GM18861 (cell line): ENCODE measurements around the gene SPOCK1.
A peak's percentile ranks its signal among the peaks of the same experiment; 100 is the strongest.
"Not testable (repeated sequence)": the region's sequence is repeated elsewhere in the genome, so short reads cannot be mapped to it uniquely, and the experiment has no call there.

Experiments used
- ATAC-seq: cut with Tn5 transposase; IDR thresholded peaks from one replicate; pipeline ENCODE4 v1.9.1; 2021; ENCODE audit not compliant: unreplicated experiment

The SPOCK1 gene

DNA sequence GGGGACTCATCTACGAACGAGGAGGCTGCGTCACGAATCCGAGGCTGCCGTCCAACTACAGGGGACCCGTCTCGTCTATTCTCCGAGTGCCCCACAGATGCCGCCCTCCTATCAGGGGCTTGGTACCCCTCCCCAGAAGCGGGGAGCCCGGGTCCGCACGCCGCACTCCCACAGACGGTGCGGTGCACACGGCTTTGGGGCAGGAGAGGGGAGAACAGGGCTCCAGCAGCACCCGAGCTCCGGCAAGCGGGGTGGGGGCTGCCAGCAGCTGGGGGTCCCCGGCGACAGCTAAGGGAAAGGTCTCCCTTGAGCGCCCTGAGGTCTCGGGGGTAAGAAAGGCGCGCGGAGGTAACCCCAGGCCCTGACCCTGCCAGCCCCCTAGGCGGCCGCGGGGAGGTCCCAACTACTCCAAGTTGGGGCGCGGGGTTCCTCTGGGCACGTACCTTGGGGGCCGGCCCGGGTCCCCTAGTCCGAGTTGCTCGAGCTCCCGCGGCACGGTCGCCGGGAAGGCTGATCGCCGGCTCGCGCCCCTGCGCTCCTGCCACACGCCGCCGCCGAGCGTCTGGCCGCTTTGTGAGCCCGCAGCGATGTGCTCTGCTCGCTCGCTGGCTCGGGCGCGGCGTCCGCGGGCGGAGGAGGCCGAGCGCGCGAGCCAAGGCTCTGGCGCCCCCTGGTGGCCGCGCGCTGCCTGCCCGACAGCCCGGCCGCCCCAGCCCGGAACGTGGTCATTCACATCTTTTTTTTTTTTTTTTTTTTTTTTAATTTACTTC, at the start of gene SPOCK1:
Gene SPOCK1, minus strand, starts transcription at position 591 of the 770 bp plus-strand sequence.
- peak; percentile 85 for ATAC-seq

DNA sequence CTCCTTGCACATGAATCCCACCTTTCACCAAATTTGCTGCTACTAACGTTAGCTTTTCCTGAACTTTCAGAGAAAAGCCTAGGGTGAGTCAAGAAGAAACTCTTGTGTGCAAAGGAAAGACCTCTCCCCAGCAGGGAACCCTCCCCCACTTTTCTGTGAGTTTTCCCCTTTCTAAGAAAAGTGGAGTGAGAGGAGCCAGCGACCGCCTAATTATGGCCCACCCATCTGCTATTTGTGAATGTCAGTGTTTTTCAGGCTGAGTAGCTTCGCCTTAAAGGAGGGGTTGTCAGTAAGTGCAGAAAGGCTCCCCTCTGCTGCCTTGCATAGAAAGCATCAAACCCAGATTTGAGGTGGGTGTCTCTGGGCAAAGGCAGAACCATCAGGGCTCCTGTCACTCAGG, 46.8 kb upstream of the SPOCK1 start:
- no peak for ATAC-seq

DNA sequence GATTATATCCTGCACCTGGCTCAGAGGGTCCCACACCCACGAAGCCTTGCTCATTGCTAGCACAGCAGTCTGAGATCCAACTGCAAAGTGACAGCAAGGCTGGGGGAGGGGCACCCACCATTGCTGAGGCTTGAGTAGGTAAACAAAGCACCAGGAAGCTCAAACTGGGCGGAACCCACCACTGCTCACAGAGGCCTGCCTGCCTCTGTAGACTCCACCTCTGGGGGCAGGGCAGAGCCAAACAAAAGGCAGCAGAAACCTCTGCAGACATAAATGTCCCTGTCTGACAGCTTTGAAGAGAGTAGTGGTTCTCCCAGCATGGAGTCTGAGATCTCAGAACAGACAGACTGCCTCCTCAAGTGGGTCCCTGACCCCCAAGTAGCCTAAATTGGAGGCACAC, 36.3 kb upstream of the SPOCK1 start:
- ATAC-seq = not testable (repeated sequence)

DNA sequence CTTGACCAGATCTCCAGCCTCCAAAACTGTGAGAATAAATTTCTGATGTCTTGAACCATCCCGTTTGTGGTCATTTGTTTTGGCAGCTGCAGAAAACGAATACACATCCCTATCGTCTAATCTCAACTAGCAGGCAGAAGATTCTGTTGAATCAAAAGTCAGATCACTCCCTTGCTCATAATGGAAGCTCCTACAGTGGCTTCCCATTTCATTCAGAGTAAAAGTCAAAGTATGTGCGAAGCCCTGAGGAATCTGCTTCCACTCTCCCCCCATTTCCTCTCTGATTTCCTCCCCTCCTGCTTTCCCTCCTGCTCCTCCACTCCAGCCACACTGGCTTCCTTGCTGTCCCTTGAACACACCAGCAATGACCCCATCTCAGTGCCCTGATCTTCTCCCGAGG, 34.8 kb upstream of the SPOCK1 start:
- ATAC-seq = no peak

DNA sequence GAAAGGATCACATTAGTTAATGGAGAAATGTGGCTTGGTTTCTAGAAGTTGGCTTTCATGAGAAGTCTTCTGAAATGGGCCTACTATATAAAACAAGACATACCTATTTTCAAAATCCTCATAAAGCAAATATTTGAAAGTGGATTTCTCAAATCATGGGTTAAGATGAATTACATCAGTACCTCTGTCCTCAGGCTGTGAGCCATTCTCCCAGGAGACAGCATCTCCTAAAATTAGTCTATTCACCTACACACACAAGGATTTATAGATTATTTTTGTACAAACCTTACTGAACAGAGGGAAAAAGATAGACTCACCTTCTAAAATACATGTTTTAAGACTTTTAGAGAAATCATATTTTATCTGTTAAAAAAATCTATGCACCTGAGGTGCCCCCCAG, 32.1 kb upstream of the SPOCK1 start:
- no peak for ATAC-seq

DNA sequence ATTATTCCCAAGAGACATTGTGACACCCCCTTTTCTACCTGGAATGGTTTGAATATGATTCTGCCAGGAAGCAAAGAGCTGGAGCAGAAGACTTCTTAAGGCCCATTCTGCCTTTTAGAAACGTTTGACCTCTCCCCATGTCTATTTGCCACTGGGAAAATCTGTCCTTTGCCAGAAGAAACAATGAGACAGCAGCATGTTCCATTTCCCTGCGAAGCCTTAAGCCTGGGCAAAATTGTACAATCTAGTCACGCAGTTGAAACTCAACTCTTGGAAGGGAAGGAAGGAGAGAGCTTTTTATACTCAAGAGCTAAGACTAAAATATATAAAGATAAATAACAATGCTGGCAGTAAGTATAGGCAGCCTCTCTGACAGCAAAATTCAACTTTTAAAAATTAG, 22.1 kb upstream of the SPOCK1 start:
- no peak for ATAC-seq

DNA sequence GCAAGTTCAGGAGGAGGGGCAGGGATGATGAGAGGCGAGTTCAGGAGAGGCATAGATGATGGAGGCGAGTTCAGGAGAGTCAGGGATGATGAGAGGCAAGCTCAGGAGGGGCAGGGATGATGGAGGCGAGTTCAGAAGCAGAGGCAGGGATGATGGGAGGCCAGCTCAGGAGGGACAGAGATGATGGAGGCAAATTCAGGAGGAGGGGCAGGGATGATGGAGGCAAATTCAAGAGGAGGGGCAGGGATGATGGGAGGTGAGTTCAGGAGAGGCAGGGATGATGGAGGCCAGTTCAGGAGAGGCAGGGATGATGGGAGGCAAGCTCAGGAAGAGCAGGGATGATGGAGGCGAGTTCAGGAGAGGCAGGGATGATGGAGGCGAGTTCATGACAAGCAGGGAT, 17.8 kb upstream of the SPOCK1 start:
- ATAC-seq = no peak

DNA sequence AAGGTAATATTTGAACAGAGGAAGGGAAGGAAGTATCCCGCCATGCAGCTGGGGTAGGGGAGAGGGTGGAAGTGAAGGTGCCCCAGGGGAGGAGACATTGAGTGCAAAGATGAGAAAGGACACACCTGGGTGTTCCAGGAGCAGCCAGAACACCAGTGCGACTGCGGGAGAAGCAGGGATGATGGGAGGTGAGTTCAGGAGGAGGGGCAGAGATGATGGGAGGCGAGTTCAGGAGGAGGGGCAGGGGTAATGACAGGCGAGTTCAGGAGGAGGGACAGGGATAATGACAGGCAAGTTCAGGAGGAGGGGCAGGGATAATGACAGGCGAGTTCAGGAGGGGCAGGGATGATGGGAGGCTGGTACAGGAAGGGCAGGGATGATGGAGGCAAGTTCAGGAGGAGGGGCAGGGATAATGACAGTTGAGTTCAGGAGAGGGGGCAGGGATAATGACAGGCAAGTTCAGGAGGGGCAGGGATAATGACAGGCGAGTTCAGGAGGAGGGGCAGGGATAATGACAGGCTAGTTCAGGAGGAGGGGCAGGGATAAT, 17.2 kb upstream of the SPOCK1 start:
- no peak for ATAC-seq

DNA sequence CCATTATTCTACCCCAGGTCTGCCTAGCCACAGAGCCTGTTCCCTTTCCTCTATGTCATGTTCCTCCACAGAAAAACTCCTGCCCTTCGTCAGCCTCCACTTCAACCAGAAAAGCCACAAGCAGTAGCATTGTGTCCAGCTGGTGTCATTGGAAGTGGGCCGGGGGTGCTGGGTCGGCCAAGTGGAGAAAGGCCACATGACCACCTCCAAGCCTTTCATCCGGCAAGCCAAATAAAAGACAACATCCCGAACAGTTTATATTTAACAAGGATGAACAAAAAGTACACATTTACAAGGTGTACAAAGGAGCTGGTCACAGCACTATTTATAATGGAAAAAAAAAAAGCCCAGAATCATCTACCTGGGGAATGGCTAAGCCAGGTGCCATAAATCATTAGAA, 16.1 kb upstream of the SPOCK1 start:
- ATAC-seq = no peak

DNA sequence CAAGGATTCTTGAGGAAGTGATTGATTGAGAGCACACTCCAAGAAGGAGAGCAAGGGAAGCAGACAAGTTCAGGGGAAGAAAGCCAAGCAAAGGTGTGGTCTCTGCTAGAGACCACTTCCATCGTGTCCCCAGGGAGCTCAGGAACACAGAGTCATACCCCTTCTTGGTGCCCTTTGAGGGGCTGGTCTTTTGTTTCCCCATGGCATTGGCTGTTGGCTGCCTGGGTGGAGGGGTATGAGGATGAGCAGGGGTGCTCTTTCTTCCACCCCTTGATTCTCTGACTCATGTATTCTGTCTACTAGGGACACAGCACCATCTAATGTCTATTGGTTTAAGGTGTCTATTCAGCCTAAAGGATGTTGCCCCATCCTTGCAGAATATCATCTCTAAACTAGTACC, 11.5 kb upstream of the SPOCK1 start:
- no peak for ATAC-seq

DNA sequence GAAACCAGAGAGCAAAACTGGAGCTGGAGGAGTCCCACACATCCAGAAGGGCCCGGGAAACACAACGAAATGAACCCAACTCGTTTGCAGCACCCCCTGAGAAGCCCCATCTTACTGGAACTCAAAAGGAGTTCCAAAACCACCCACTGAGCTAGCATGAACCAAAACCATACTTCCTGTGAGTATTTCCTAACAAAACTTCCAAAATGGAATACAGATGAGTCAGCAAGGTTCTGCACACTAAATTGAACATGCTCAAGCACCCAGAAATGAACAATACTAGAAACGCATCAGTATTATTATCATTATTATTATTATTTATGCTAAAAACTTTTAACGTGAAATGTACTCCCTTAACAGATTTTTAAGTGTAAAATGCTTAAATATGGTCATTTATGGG, 8.0 kb upstream of the SPOCK1 start:
- ATAC-seq = no peak

DNA sequence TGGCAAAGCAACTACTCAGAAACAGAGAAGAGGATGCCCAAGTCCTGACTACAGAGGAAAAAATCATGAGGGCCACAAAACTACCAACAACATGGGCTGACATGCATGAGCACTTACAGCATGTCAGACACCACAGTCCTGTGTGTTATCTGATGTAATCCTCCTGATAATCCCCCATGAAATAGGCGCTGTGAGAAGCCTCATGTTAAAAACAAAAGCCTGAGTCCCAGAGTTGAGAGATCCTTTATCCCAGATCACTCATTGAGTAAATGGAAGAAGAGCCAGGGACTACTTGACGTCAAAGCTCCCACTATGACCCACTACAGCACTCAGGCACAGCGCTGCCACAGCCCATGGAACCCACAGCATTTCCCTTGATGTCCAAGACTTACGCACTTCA, 7.2 kb upstream of the SPOCK1 start:
- ATAC-seq = no peak

DNA sequence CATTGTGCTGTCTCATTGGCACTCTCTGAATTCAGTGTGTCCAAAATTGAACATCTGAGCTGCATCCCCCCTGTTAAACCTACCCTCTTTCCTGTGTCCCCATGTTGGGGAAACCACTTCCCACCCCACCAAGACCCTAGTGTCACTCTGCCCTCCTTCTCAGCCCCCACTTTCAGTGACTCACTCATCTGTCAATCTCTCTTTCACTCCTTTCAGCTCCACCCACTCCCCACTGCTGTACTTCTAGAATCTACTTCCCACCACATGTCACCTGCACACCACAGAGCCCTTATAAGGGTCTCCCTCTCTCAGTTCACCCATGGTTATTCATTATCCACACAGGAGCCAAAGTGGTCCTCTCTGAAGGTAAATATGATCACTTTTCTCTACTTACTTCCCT, 5.8 kb upstream of the SPOCK1 start:
- no peak for ATAC-seq

DNA sequence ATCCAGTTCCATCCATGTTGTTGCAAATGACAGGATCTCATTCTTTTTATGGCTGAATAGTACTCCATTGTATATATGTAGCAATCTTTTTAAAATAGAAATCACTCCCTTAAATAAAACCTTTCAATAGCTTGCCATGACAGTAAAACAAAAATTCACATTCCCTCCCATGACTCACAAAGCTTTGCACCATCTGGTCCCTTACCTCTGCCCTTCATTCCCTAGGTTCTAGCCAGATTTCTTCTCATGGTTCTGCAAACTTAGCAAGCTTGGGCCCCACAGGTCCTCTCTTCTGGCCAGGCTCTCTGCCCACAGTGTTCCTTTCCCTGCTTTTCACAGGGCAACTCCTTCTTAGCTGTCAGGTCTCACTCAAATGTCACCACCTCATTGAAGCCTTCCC, 4.3 kb upstream of the SPOCK1 start:
- ATAC-seq = no peak

DNA sequence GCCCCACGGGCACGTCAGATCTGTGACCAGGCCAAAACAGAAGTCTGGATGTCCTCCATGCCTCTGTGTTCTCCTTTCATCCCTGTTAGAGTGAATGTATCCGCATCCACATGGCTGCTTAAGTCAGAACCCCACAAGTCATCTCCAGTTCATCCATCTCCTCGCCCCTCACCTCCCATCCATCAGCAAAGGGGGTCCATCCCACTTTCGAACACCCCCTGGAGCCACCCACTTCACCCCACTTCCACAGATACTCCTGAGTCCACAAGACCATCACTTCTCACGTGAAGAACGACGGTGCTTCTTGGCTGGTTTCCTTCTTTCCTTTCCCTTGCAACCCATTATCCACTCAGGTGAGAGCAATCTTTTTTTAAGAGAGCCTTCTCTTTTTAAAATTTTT, 3.5 kb upstream of the SPOCK1 start:
- ATAC-seq = no peak

DNA sequence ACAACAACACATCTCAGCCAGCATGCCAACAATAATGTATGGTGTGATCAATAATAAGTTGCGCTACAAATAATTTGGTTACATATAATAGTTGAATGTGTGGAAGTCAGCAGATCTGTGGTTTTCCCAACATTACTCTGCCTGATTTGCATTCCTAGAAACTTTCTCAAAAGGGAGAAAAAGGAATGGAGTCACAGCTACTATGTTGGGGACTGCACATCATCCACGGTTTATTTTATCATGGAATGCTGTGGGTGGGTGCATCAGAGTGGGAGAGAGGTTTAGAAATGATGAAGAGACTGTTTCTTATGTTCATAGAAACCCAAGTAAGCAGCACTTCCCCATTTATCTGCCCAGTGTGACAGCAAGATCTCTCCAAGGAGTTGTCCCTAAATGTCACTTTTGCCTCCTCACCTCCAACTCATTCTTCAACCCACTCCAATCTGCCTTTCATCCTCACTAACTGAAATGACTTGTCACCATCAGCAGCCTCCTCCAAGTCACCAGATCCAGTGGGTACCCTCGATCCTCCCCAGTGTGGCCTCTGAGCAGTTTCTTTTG, 2.8 kb upstream of the SPOCK1 start:
- no peak for ATAC-seq

DNA sequence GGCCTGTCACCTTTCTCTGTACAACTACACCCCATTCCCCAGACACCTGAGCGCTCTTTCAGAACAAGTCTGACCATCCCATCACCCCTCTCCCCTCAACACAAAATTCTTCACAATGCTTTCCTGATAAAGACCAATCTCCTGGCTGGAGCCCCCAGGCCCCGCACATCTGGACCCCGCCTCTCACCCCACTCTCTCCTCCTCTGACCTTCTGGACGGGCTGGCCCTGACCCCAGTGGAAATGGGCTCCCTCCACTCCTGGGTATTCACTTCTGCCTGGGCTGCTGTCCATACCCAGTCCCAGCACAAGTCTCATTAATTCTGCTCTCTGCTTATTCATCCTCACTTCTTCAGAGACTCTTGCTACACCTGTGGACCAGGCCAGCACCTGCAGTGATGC, 2.1 kb upstream of the SPOCK1 start:
- ATAC-seq = no peak

DNA sequence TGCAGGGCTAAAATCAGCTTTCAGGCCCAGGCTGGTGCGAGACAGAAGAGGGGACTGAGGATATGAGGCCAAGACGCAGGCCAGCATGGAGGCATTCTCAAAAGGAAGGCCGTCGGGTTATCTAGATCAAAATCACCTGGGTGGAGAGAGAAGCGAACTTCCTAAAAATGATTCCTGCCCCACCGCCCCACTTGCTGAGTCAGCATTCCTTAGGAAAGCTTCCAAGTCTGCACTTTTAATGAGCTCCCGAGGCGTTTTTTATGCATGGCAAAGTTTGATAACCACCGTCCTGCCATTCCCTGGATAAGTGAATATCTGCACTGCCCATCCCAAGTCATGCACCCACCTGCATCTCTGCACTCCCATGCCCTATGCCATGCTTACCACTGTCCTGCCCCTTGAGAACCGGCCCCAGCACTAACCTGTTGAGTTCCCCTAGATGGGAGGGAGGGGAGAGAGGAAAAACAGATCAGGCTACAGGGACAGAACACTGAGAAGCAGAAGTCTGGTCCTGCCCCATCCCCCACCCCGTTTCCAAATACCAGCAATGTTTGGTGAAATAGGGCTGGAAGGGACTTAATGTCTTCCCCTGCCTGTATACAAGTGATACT, 1.6 kb upstream of the SPOCK1 start:
- no peak for ATAC-seq

DNA sequence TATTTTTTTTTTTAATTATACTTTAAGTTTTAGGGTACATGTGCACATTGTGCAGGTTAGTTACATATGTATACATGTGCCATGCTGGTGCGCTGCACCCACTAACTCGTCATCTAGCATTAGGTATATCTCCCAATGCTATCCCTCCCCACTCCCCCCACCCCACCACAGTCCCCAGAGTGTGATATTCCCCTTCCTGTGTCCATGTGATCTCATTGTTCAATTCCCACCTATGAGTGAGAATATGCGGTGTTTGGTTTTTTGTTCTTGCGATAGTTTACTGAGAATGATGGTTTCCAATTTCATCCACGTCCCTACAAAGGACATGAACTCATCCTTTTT, 351 bp upstream of the SPOCK1 start:
- not testable (repeated sequence) for ATAC-seq

DNA sequence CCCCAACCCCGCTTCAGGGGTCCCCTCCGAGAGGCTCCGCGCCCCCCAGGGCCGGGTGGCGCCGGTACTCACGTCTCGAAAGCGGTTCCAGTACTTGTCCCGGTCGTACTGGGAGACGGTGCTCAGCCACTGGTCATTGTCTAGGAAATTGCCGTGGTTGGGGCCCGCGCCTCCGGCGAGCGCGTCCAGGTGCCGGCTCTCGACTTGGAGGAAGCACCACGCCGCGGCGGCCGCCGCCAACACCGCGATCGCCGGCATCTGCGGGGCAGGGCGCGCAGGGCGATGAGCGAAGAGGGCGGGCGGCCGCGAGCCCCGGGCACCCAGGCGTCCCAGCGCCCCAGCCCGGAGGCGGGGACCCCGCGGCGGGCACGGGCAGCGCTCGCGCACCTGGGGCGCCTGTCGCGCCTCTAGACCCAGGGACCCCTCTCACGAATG, 808 bp downstream of the SPOCK1 start:
- no peak for ATAC-seq

DNA sequence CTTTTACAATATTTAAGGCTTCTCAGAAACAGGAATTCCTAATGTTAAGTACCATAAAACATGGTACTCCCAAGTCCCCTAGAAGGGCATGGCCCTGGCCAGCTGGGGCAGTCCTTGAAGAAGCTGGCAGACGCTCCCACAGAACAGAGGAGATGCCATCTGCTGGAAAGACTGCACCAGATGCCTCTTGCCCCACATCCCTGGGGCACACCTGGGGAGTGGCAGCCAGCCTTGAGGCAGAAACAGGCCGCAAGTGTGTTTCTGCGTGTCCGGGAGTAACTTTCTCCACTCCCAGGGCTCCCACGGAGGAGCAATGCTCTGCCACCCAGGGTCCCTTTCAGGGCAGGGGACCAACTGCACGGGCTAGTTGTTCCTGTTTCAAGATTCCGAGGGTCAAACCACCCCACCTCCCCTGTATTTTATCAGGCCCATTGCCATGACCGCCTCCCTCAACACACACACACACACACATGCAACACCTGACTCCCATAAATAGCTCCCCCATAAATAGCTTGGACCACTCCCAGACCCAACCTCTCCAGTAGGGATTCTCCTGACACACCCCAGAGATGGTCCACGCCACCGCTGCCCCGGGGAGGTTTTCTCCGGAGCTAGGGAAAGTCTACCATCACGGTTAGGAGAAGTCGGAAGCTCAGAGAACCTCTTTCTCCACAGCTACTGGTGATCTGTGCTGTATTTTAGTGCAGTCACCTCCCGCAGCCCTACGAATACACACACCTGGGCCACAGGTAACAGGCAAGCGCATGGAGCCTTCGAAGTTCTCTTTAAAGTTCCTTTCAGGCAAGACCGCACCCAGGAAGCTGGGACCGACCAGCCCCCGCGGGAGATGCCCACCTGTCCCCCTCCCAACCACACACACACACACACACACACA, 1.5 kb downstream of the SPOCK1 start:
- ATAC-seq = no peak
